Endodermal cell (in vitro differentiated cells): ENCODE results near the gene FER1L5. TPM values are rescaled to one million over a fixed set of nuclear protein-coding genes. Genes with fewer than 3 reads are reported as not detected.

Experiments
- DNase-seq: peaks from one replicate; pipeline ENCODE4 v3.0.0-alpha.2; 2017
- H3K27ac ChIP-seq: 2 replicates; pipeline ENCODE4 v1.5.1; 2013; ENCODE audit warnings: mild to moderate bottlenecking, low read depth, low read length, moderate library complexity
- H3K27me3 ChIP-seq: 2 replicates; pipeline ENCODE4 v1.6.1; 2013; ENCODE audit warnings: mild to moderate bottlenecking, low read length, moderate library complexity; ENCODE audit not compliant: insufficient read depth, control insufficient read depth, poor library complexity, severe bottlenecking
- H3K36me3 ChIP-seq: 2 replicates; pipeline ENCODE4 v1.7.0; 2013; ENCODE audit warnings: mild to moderate bottlenecking, low read length, moderate library complexity; ENCODE audit not compliant: control insufficient read depth, insufficient read depth
- H3K4me1 ChIP-seq: one replicate; pipeline ENCODE4 v1.7.0; 2013; ENCODE audit warnings: low read length; ENCODE audit not compliant: control insufficient read depth, insufficient read depth
- H3K4me3 ChIP-seq: 2 replicates; pipeline ENCODE4 v1.5.1; 2013; ENCODE audit warnings: mild to moderate bottlenecking, low read length, moderate library complexity
- H3K9ac ChIP-seq: 2 replicates; pipeline ENCODE4 v1.6.1; 2013; ENCODE audit warnings: mild to moderate bottlenecking, low read length, moderate library complexity; ENCODE audit not compliant: poor library complexity, severe bottlenecking; ENCODE audit errors: extremely low read depth
- H3K9me3 ChIP-seq: 2 replicates; pipeline ENCODE4 v1.6.1; 2013; ENCODE audit warnings: mild to moderate bottlenecking, low read length, moderate library complexity; ENCODE audit not compliant: control insufficient read depth
- H3K27ac Mint-ChIP-seq: 2 replicates; pipeline ENCODE4 v1.8.0; 2020; ENCODE audit warnings: mixed read lengths
- H3K27me3 Mint-ChIP-seq: 2 replicates; pipeline ENCODE4 v1.8.0; 2021; ENCODE audit warnings: mild to moderate bottlenecking, mixed read lengths; ENCODE audit not compliant: insufficient read depth
- H3K36me3 Mint-ChIP-seq: 2 replicates; pipeline ENCODE4 v1.8.0; 2020; ENCODE audit warnings: low read depth, mixed read lengths
- H3K4me1 Mint-ChIP-seq: 2 replicates; pipeline ENCODE4 v1.8.0; 2020; ENCODE audit warnings: mixed read lengths
- H3K4me3 Mint-ChIP-seq: 2 replicates; pipeline ENCODE4 v1.8.0; 2020; ENCODE audit warnings: mild to moderate bottlenecking, moderate library complexity, mixed read lengths
- H3K9me3 Mint-ChIP-seq: 2 replicates; pipeline ENCODE4 v1.8.0; 2020; ENCODE audit warnings: mild to moderate bottlenecking, mixed read lengths
- CTCF ChIP-seq: fragments of 200-600 bp; sonication (generic); conservative IDR thresholded peaks from 2 replicates; pipeline ENCODE4 v1.5.0; 2021; ENCODE audit warnings: antibody characterized with exemption, mild to moderate bottlenecking
- WGBS, 2 experiments: methylation state at CpG; one replicate each; pipeline versions ENCODE4 v1.1.5 to v1.1.7; 2013; ENCODE audit warnings: missing lambda C conversion rate in 2 of 2, mixed read lengths in 1 of 2; ENCODE audit not compliant: insufficient coverage in 1 of 2, insufficient read length in 1 of 2; 5-methylcytosine and 5-hydroxymethylcytosine counted together
- total RNA-seq, 2 donors: library from RNA; stranded (reverse); fragmentation: NEBNext Ultra II Directional in 1 of 2; extraction: Animal tissue kit (Norgen Biotek cat#: 25700) in 1 of 2; gene quantifications; 2 replicates in 1 of 2; 3 replicates in 1 of 2; pipeline ENCODE4 v1.2.1, GENCODE V29; 2021

Gene FER1L5
- total RNA-seq, 2 donors from 2014 or later: 0.35 to 1.7 TPM

GRCh38 chr2:96730212-96730611 is 87.6 kb downstream of the FER1L5 start:
- WGBS, 2 experiments: 95 to 98% methylated on average over 2 of the region's 2 CpGs
- Histone ChIP-seq H3K27ac (no peak overlapping the region), H3K36me3 (peaks cover 69% of the 10 kb centered on the region), H3K4me3 (no peak overlapping the region), H3K27me3 (no peaks in the 10 kb centered on the region), H3K9me3 (no peaks in the 10 kb centered on the region), H3K9ac (no peak overlapping the region), H3K4me1 (no peaks in the 10 kb centered on the region)
- H3K9me3 Mint-ChIP-seq: no peaks in the 10 kb centered on the region
- H3K27me3 Mint-ChIP-seq: no peaks in the 10 kb centered on the region
- H3K4me3 Mint-ChIP-seq: no peak overlapping the region
- TF ChIP-seq CTCF: no peak
- DNase-seq: no peak
- peaks cover 3% of the 10 kb centered on the region for H3K4me1 Mint-ChIP-seq
- peaks cover 70% of the 10 kb centered on the region for H3K36me3 Mint-ChIP-seq
- H3K27ac Mint-ChIP-seq: no peak overlapping the region

DNA sequence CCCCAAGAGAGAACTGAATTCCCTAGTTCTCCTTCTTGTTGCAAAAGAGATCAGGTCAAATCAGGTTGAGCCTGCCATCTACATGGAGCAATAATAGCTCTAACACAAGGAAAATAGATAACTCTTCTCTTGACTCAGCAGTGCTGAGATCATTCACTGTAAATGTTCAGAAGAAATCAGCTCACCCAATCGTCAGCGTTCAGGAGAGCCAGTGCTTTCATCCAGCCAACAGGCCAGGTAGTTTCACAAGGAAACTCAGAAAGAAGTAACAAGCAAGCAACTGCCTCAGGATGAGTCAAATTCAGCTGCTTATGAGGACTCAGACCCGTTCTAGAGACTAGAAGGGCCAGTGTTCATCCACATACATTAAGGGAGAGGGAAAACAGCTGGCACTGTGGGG is 91.4 kb downstream of the FER1L5 start:
- Mint-ChIP-seq H3K36me3 (peaks cover 67% of the 10 kb centered on the region), H3K27ac (no peak overlapping the region), H3K9me3 (no peaks in the 10 kb centered on the region), H3K27me3 (no peaks in the 10 kb centered on the region), H3K4me1 (peaks cover 11% of the 10 kb centered on the region), H3K4me3 (no peak overlapping the region)
- H3K9ac ChIP-seq: no peak overlapping the region
- no peak for TF ChIP-seq CTCF
- WGBS, 2 experiments: 93 to 95% methylated on average over 3 of the region's 3 CpGs
- H3K27ac ChIP-seq: no peak overlapping the region
- H3K27me3 ChIP-seq: no peaks in the 10 kb centered on the region
- no peak for DNase-seq
- no peak overlapping the region for H3K4me3 ChIP-seq
- H3K36me3 ChIP-seq: peaks cover 68% of the 10 kb centered on the region
- H3K9me3 ChIP-seq: no peaks in the 10 kb centered on the region
- no peaks in the 10 kb centered on the region for H3K4me1 ChIP-seq

GRCh38 chr2:96734880-96735583 is 92.5 kb downstream of the FER1L5 start:
- H3K4me1 ChIP-seq: no peaks in the 10 kb centered on the region
- no peak overlapping the region for H3K4me3 ChIP-seq
- H3K27ac ChIP-seq: no peak overlapping the region
- Mint-ChIP-seq H3K9me3 (no peaks in the 10 kb centered on the region), H3K4me3 (no peak overlapping the region), H3K27ac (no peak overlapping the region), H3K27me3 (no peaks in the 10 kb centered on the region), H3K36me3 (peaks cover 60% of the 10 kb centered on the region), H3K4me1 (peaks cover 16% of the 10 kb centered on the region)
- peaks cover 64% of the 10 kb centered on the region for H3K36me3 ChIP-seq
- DNase-seq: no peak
- no peaks in the 10 kb centered on the region for H3K9me3 ChIP-seq
- no peaks in the 10 kb centered on the region for H3K27me3 ChIP-seq
- TF ChIP-seq CTCF: no peak
- H3K9ac ChIP-seq: no peak overlapping the region
- WGBS, 2 experiments: 90 to 96% methylated on average over 7 to 8 of the region's 8 CpGs
